GM12878 (cell line): ENCODE measurements around the gene AZGP1. TPM values are rescaled to one million over a fixed set of nuclear protein-coding genes. Genes with fewer than 3 reads are reported as not detected.

ENCODE experiments used
- ATAC-seq: fragments of 200-7000 bp; cut with Tn5 transposase; 3 replicates; pipeline ENCODE4 v1.9.1; 2020; ENCODE audit warnings: mild to moderate bottlenecking, moderate library complexity
- BruUV-seq: library from RNA; stranded (reverse); fragments of 400-500 nt; replicated peaks from 2 replicates; lab custom pipeline; 2021; lab: Mats Ljungman, UMichigan
- CTCF ChIA-PET: fragments of 300-600 bp; sonication (Branson Sonifier 250); formaldehyde crosslinking; extraction: SDS; loops from one replicate; lab custom pipeline; 2021; ENCODE audit warnings: inconsistent platforms; lab: Yijun Ruan, JAX
- POLR2A ChIA-PET: fragments of 350-600 bp; formaldehyde crosslinking; extraction: SDS; loops from one replicate; lab custom pipeline; 2021; ENCODE audit warnings: inconsistent platforms; lab: Charles Lee
- RAD21 ChIA-PET: fragments of 300-600 bp; sonication (Branson Sonifier 250); formaldehyde crosslinking; loops from one replicate; lab custom pipeline; 2023; ENCODE audit warnings: antibody characterized with exemption; ENCODE audit not compliant: unreplicated experiment; lab: Charles Lee
- SMC1A ChIA-PET: fragments of 300-600 bp; sonication (Branson Sonifier 250); formaldehyde crosslinking; loops from one replicate; lab custom pipeline; 2023; ENCODE audit not compliant: unreplicated experiment, uncharacterized antibody; lab: Charles Lee
- DNase-seq: peaks from one replicate; pipeline ENCODE4 v3.0.0-alpha.2; 2011; ENCODE audit warnings: low read depth, low spot score
- FAIRE-seq: peaks from 3 replicates; lab custom pipeline; 2011; peaks lifted over from hg19 to GRCh38; lab: Jason Lieb, UNC
- H2AFZ ChIP-seq: 2 replicates; pipeline ENCODE4 v1.6.0; 2011; ENCODE audit warnings: low read depth, low read length, control low read depth; ENCODE audit not compliant: control insufficient read depth
- H3K27ac ChIP-seq: 2 replicates; pipeline ENCODE4 v1.5.1; 2011; ENCODE audit warnings: control low read depth; ENCODE audit not compliant: control insufficient read depth, insufficient read depth
- H3K27me3 ChIP-seq, 2 experiments: replicated peaks in 1 of 2; 2 replicates each; pipeline versions ENCODE4 v1.6.0 to v1.6.1; 2011; ENCODE audit warnings: low read length in 1 of 2; ENCODE audit not compliant: control insufficient read depth in 2 of 2, insufficient read depth in 2 of 2
- H3K36me3 ChIP-seq, 2 experiments: 2 replicates each; pipeline ENCODE4 v1.5.1; 2011; ENCODE audit warnings: low read length in 1 of 2; ENCODE audit not compliant: control insufficient read depth in 2 of 2, insufficient read depth in 2 of 2
- H3K4me1 ChIP-seq: 2 replicates; pipeline ENCODE4 v1.6.1; 2011; ENCODE audit warnings: mild to moderate bottlenecking, low read length, moderate library complexity, mixed read lengths; ENCODE audit not compliant: control insufficient read depth, insufficient read depth
- H3K4me2 ChIP-seq: 2 replicates; pipeline ENCODE4 v1.6.0; 2011; ENCODE audit warnings: control low read depth; ENCODE audit not compliant: control insufficient read depth, insufficient read depth
- H3K4me3 ChIP-seq: fragments of 200-600 bp; sonication (generic); 2 replicates; pipeline ENCODE4 v1.5.1; 2016
- H3K79me2 ChIP-seq: 2 replicates; pipeline ENCODE4 v1.6.0; 2011; ENCODE audit warnings: low read length; ENCODE audit not compliant: control insufficient read depth, insufficient read depth
- H3K9ac ChIP-seq: 2 replicates; pipeline ENCODE4 v1.8.0; 2011; ENCODE audit warnings: low read length, control low read depth, mixed read lengths; ENCODE audit not compliant: control insufficient read depth, insufficient read depth
- H3K9me3 ChIP-seq: replicated peaks from 3 replicates; pipeline ENCODE4 v1.5.1; 2011; ENCODE audit warnings: mild to moderate bottlenecking, low read length; ENCODE audit not compliant: control insufficient read depth, insufficient read depth
- H4K20me1 ChIP-seq: 2 replicates; pipeline ENCODE4 v1.6.0; 2011; ENCODE audit not compliant: control insufficient read depth, insufficient read depth
- CUX1 ChIP-seq: IDR thresholded peaks from 2 replicates; pipeline ENCODE4 v1.6.1; 2012; ENCODE audit warnings: improper control_type of control experiment, low read depth, low read length; ENCODE audit not compliant: insufficient replicate concordance
- ETV6 ChIP-seq, 2 experiments: fragments of 450-650 bp in 1 of 2; IDR thresholded peaks in 1 of 2; conservative IDR thresholded peaks in 1 of 2; 2 replicates each; pipeline ENCODE4 v1.6.1; 2014; ENCODE audit warnings: antibody characterized with exemption in 1 of 2, borderline replicate concordance in 1 of 2, low read depth in 1 of 2, mild to moderate bottlenecking in 1 of 2, moderate library complexity in 1 of 2
- HDGF ChIP-seq: fragments of 450-650 bp; IDR thresholded peaks from 2 replicates; pipeline ENCODE4 v1.6.1; 2016; ENCODE audit warnings: antibody characterized with exemption
- MLLT1 ChIP-seq: fragments of 450-650 bp; IDR thresholded peaks from 2 replicates; pipeline ENCODE4 v1.6.1; 2016; ENCODE audit warnings: mild to moderate bottlenecking
- NBN ChIP-seq: fragments of 450-650 bp; IDR thresholded peaks from 2 replicates; pipeline ENCODE4 v1.6.1; 2016
- RELB ChIP-seq: fragments of 450-650 bp; IDR thresholded peaks from 2 replicates; pipeline ENCODE4 v1.6.1; 2017; ENCODE audit warnings: low read depth, mild to moderate bottlenecking, moderate library complexity
- YBX1 ChIP-seq: fragments of 450-650 bp; IDR thresholded peaks from 2 replicates; pipeline ENCODE4 v1.6.1; 2016; ENCODE audit warnings: antibody characterized with exemption
- ZBTB33 ChIP-seq: fragments of 450-650 bp; IDR thresholded peaks from 2 replicates; pipeline ENCODE4 v1.6.1; 2017; ENCODE audit warnings: mild to moderate bottlenecking
- WGBS: methylation state at CpG from one replicate; pipeline ENCODE4 v1.1.6; 2016; ENCODE audit warnings: low lambda C conversion rate; ENCODE audit not compliant: insufficient replicate concordance, insufficient coverage; ENCODE audit errors: missing lambda C conversion rate; 5-methylcytosine and 5-hydroxymethylcytosine counted together
- in situ Hi-C: fragments of 300-500 bp; cut with MboI; formaldehyde crosslinking; loops from 9 replicates; pipeline ENCODE4 v1.14.3; 2018; ENCODE audit warnings: mixed read lengths
- intact Hi-C: fragments of 100-400 bp; cut with micrococcal nuclease; formaldehyde crosslinking; loops from one replicate; pipeline ENCODE4 v1.14.2; 2022; ENCODE audit not compliant: unreplicated experiment
- polyA plus RNA-seq, 11 experiments: library from polyadenylated mRNA; depleted of rRNA in 4 of 11; unstranded in 6 of 11; stranded (reverse) in 5 of 11; fragments of >200 nt; fragmentation: Nextera tagmentation in 4 of 11; fragmentation: Illumina TruSeq in 1 of 11; extraction: Ambion mirVana in 4 of 11; extraction: Trizol in 1 of 11; gene quantifications; 1 replicate in 1 of 11; 2 replicates in 10 of 11; pipeline versions ENCODE4 v1.2.1 to v1.2.3, GENCODE V29; 2011 to 2016; ENCODE audit warnings: inconsistent platforms in 2 of 11, missing spikeins in 2 of 11, low read depth in 1 of 11
- total RNA-seq, 4 experiments: library from RNA; depleted of rRNA in 3 of 4; stranded (reverse); fragments of >200 nt in 3 of 4; fragmentation: Illumina TruSeq in 1 of 4; extraction: Trizol in 1 of 4; gene quantifications; 2 replicates each; pipeline versions ENCODE4 v1.2.1 to v1.2.3, GENCODE V29; 2013 to 2021

The AZGP1 gene
- total and polyA plus RNA-seq, 10 of the 15 experiments (the other 5 are each of a cell fraction or from before 2014, with no cell fraction given): 0.18 to 0.64 (median 0.29) TPM; not detected in 5

GRCh38 chr7:99996755-99997544 is 21.1 kb upstream of the AZGP1 start:
- CTCF ChIA-PET: interaction anchor here (0.7 to 13.0 kb wide), 11 partner anchors 17 to 471 kb away, joined by 3 to 178 read pairs (median 5); partner anchors contain the start of genes TRIM4 and ZKSCAN1
- H3K9ac ChIP-seq: no peak overlapping the region; the same call in 1 of the 2 replicates
- 65% methylated on average over 15 of the region's 15 CpGs for WGBS
- DNase-seq: no peak
- intact Hi-C loops: loop anchor here (1.0 to 2.0 kb wide), 2 partner anchors 52 to 84 kb away; partner anchors contain the start of genes ZNF3 and ZSCAN21
- peak; percentile 24; the same call in 1 of the 3 replicates for ATAC-seq
- peak in 1 of 2 experiments; percentile 6; a peak in 1 of 4 replicates for TF ChIP-seq ETV6 (conservative IDR thresholded peaks at IDR 0.05 in 1 of 2, IDR thresholded peaks at IDR 0.05 in 1 of 2; ENCODE audit: borderline replicate concordance in 1 of 2, low read depth in 1 of 2)
- TF ChIP-seq MLLT1: peak; percentile 61; the same call in 1 of the 2 replicates
- TF ChIP-seq YBX1: 0 out of 2 replicates have a peak, but pooled peaks have one; percentile 57
- TF ChIP-seq HDGF: peak; percentile 70; the same call in 1 of the 2 replicates
- TF ChIP-seq ZBTB33: no peak
- TF ChIP-seq RELB: 0 out of 2 replicates have a peak, but pooled peaks have one; percentile 35
- TF ChIP-seq NBN: peak; percentile 23; the same call in 1 of the 2 replicates
- TF ChIP-seq CUX1: no peak
- TF ChIP-seq, all 136 proteins: peak for 6
- ChIA-PET SMC1A (interaction anchor here (0.5 to 2.4 kb wide), 7 partner anchors 19 to 212 kb away, joined by 3 to 15 read pairs (median 4); partner anchors contain the start of genes ZKSCAN1, ZNF3 and ZSCAN21), RAD21 (interaction anchor here (1.1 to 4.0 kb wide), 6 partner anchors 18 to 134 kb away, joined by 3 to 31 read pairs (median 4); partner anchors contain the start of genes TRIM4 and ZKSCAN1), POLR2A (interaction anchor here (0.7 to 1.3 kb wide), 3 partner anchors 83 to 675 kb away, joined by 3 to 4 read pairs (median 3); no protein-coding TSS in a partner anchor)
- Histone ChIP-seq H4K20me1 (no peaks in the 10 kb centered on the region), H3K4me1 (peaks cover 12% of the 10 kb centered on the region; the same call in 1 of the 2 replicates), H3K4me3 (peak overlapping the region; percentile 51), H2AFZ (peak overlapping the region; percentile 90), H3K36me3 (no peaks in the 10 kb centered on the region), H3K79me2 (no peaks in the 10 kb centered on the region), H3K27me3 (no peaks in the 10 kb centered on the region; a peak in 1 of 4 replicates), H3K9me3 (no peaks in the 10 kb centered on the region), H3K27ac (no peak overlapping the region), H3K4me2 (peak overlapping the region; percentile 49)
- FAIRE-seq: no peak
- in situ Hi-C loops: no loop called here
- no TSS peak for BruUV-seq
